Measurements from ENCODE around the gene SCGB1C1.
"Not testable (repeated sequence)": the region's sequence is repeated elsewhere in the genome, so short reads cannot be mapped to it uniquely, and the experiment has no call there.

Gene SCGB1C1

GRCh38 chr11:192674-193128 lies at the start of gene SCGB1C1:
Gene SCGB1C1 (plus strand): TSS chr11:193078. CDS start chr11:193100, 22 bp downstream.
- not testable (repeated sequence) for H3K27me3 ChIP-seq (ENCODE audit: control insufficient read depth in 1 of 2, insufficient read depth in 2 of 2, low read length in 2 of 2); H3K4me3 ChIP-seq (ENCODE audit: low read depth in 1 of 2, low read length in 2 of 2); H3K9me3 ChIP-seq (ENCODE audit: low read length); H3K9ac ChIP-seq (ENCODE audit: low read length); H3K4me1 ChIP-seq (ENCODE audit: insufficient read depth, low read length); H3K36me3 ChIP-seq (ENCODE audit: insufficient read depth, low read length); H3K27ac ChIP-seq (ENCODE audit: low read depth, low read length)

GRCh38 chr11:180242-180641 lies 12.6 kb upstream of the SCGB1C1 start:
- H3K36me3 ChIP-seq (ENCODE audit: insufficient read depth, low read length); H3K27me3 ChIP-seq (ENCODE audit: control insufficient read depth in 1 of 2, insufficient read depth in 2 of 2, low read length in 2 of 2); H3K4me1 ChIP-seq (ENCODE audit: insufficient read depth, low read length); H3K27ac ChIP-seq (ENCODE audit: low read depth, low read length); H3K4me3 ChIP-seq (ENCODE audit: low read depth in 1 of 2, low read length in 2 of 2); H3K9me3 ChIP-seq (ENCODE audit: low read length); H3K9ac ChIP-seq (ENCODE audit: low read length): not testable (repeated sequence)

- H3K36me3 ChIP-seq (ENCODE audit: insufficient read depth, low read length); H3K27ac ChIP-seq (ENCODE audit: low read depth, low read length); H3K27me3 ChIP-seq (ENCODE audit: control insufficient read depth in 1 of 2, insufficient read depth in 2 of 2, low read length in 2 of 2); H3K4me3 ChIP-seq (ENCODE audit: low read depth in 1 of 2, low read length in 2 of 2); H3K9ac ChIP-seq (ENCODE audit: low read length); H3K9me3 ChIP-seq (ENCODE audit: low read length); H3K4me1 ChIP-seq (ENCODE audit: insufficient read depth, low read length): not testable (repeated sequence)
Observed at GRCh38 chr11:189200-189783, 3.6 kb upstream of the SCGB1C1 start.

GRCh38 chr11:189843-190311 lies 3.0 kb upstream of the SCGB1C1 start:
- H3K9ac ChIP-seq (ENCODE audit: low read length): not testable (repeated sequence)

GRCh38 chr11:190546-190945 lies 2.3 kb upstream of the SCGB1C1 start:
- H3K27me3 ChIP-seq (ENCODE audit: control insufficient read depth in 1 of 2, insufficient read depth in 2 of 2, low read length in 2 of 2); H3K36me3 ChIP-seq (ENCODE audit: insufficient read depth, low read length); H3K27ac ChIP-seq (ENCODE audit: low read depth, low read length); H3K4me3 ChIP-seq (ENCODE audit: low read depth in 1 of 2, low read length in 2 of 2); H3K4me1 ChIP-seq (ENCODE audit: insufficient read depth, low read length); H3K9ac ChIP-seq (ENCODE audit: low read length); H3K9me3 ChIP-seq (ENCODE audit: low read length): not testable (repeated sequence)

More at GRCh38 chr11:189843-190311, 3.0 kb upstream of the SCGB1C1 start:
- not testable (repeated sequence) for H3K9me3 ChIP-seq (ENCODE audit: low read length); H3K4me1 ChIP-seq (ENCODE audit: insufficient read depth, low read length); H3K4me3 ChIP-seq (ENCODE audit: low read depth in 1 of 2, low read length in 2 of 2); H3K27me3 ChIP-seq (ENCODE audit: control insufficient read depth in 1 of 2, insufficient read depth in 2 of 2, low read length in 2 of 2); H3K27ac ChIP-seq (ENCODE audit: low read depth, low read length); H3K36me3 ChIP-seq (ENCODE audit: insufficient read depth, low read length)

- H3K9me3 ChIP-seq (ENCODE audit: low read length); H3K27me3 ChIP-seq (ENCODE audit: control insufficient read depth in 1 of 2, insufficient read depth in 2 of 2, low read length in 2 of 2); H3K9ac ChIP-seq (ENCODE audit: low read length); H3K4me1 ChIP-seq (ENCODE audit: insufficient read depth, low read length); H3K4me3 ChIP-seq (ENCODE audit: low read depth in 1 of 2, low read length in 2 of 2); H3K27ac ChIP-seq (ENCODE audit: low read depth, low read length); H3K36me3 ChIP-seq (ENCODE audit: insufficient read depth, low read length): not testable (repeated sequence)
Observed at GRCh38 chr11:191490-192478, 1.1 kb upstream of the SCGB1C1 start.

GRCh38 chr11:193481-193880 lies 603 bp downstream of the SCGB1C1 start:
- not testable (repeated sequence) for H3K36me3 ChIP-seq (ENCODE audit: insufficient read depth, low read length); H3K27me3 ChIP-seq (ENCODE audit: control insufficient read depth in 1 of 2, insufficient read depth in 2 of 2, low read length in 2 of 2); H3K9ac ChIP-seq (ENCODE audit: low read length); H3K4me3 ChIP-seq (ENCODE audit: low read depth in 1 of 2, low read length in 2 of 2); H3K27ac ChIP-seq (ENCODE audit: low read depth, low read length); H3K9me3 ChIP-seq (ENCODE audit: low read length); H3K4me1 ChIP-seq (ENCODE audit: insufficient read depth, low read length)

- no peak overlapping the region for H3K9ac ChIP-seq (ENCODE audit: low read length)
- no peaks in the 10 kb centered on the region for H3K27me3 ChIP-seq (ENCODE audit: control insufficient read depth in 1 of 2, insufficient read depth in 2 of 2, low read length in 2 of 2)
- no peak overlapping the region for H3K4me3 ChIP-seq (ENCODE audit: low read depth in 1 of 2, low read length in 2 of 2)
- no peaks in the 10 kb centered on the region for H3K4me1 ChIP-seq (ENCODE audit: insufficient read depth, low read length)
- no peak overlapping the region for H3K27ac ChIP-seq (ENCODE audit: low read depth, low read length)
- H3K9me3 ChIP-seq (ENCODE audit: low read length): no peaks in the 10 kb centered on the region
- H3K36me3 ChIP-seq (ENCODE audit: insufficient read depth, low read length): peaks cover 18% of the 10 kb centered on the region
Observed at GRCh38 chr11:196786-197731, 4.2 kb downstream of the SCGB1C1 start.

- Histone ChIP-seq H3K27ac (ENCODE audit: low read depth, low read length) (no peak overlapping the region), H3K36me3 (ENCODE audit: insufficient read depth, low read length) (peaks cover 23% of the 10 kb centered on the region), H3K9me3 (ENCODE audit: low read length) (no peaks in the 10 kb centered on the region), H3K4me3 (ENCODE audit: low read depth in 1 of 2, low read length in 2 of 2) (no peak overlapping the region), H3K4me1 (ENCODE audit: insufficient read depth, low read length) (no peaks in the 10 kb centered on the region), H3K9ac (ENCODE audit: low read length) (no peak overlapping the region), H3K27me3 (ENCODE audit: control insufficient read depth in 1 of 2, insufficient read depth in 2 of 2, low read length in 2 of 2) (no peaks in the 10 kb centered on the region)
Observed at GRCh38 chr11:197741-198235, 4.9 kb downstream of the SCGB1C1 start.

- no peaks in the 10 kb centered on the region for H3K27me3 ChIP-seq (ENCODE audit: control insufficient read depth in 1 of 2, insufficient read depth in 2 of 2, low read length in 2 of 2)
- no peaks in the 10 kb centered on the region for H3K4me1 ChIP-seq (ENCODE audit: insufficient read depth, low read length)
- H3K27ac ChIP-seq (ENCODE audit: low read depth, low read length): no peak overlapping the region
- peaks cover 28% of the 10 kb centered on the region for H3K36me3 ChIP-seq (ENCODE audit: insufficient read depth, low read length)
- no peak overlapping the region for H3K4me3 ChIP-seq (ENCODE audit: low read depth in 1 of 2, low read length in 2 of 2)
- no peaks in the 10 kb centered on the region for H3K9me3 ChIP-seq (ENCODE audit: low read length)
- no peak overlapping the region for H3K9ac ChIP-seq (ENCODE audit: low read length)
Observed at GRCh38 chr11:198236-198806, 5.4 kb downstream of the SCGB1C1 start.

Data from muscle layer of colon (tissue), 2 donors.